HepG2 (cell line): ENCODE measurements around the gene NRL. TPM values are rescaled to one million over a fixed set of nuclear protein-coding genes. Genes with fewer than 3 reads are reported as not detected.
A peak's percentile ranks its signal among the peaks of the same experiment; 100 is the strongest.

ENCODE experiments used
- HOXA3 ChIP-seq: sonication (generic); formaldehyde crosslinking; IDR thresholded peaks from 2 replicates; pipeline ENCODE4 v1.5.0; 2020; ENCODE audit warnings: missing genetic modification reagents
- IKZF4 ChIP-seq: sonication (generic); formaldehyde crosslinking; IDR thresholded peaks from 2 replicates; pipeline ENCODE4 v1.5.1; 2020; ENCODE audit warnings: borderline replicate concordance, mild to moderate bottlenecking, low read depth, missing genetic modification reagents; ENCODE audit errors: not compliant biosample characterization
- KAT2B ChIP-seq: fragments of 150-350 bp; IDR thresholded peaks from 2 replicates; pipeline ENCODE4 v1.6.1; 2014; ENCODE audit warnings: low read depth, low read length, borderline replicate concordance
- KLF12 ChIP-seq: sonication (generic); formaldehyde crosslinking; IDR thresholded peaks from 2 replicates; pipeline ENCODE4 v1.4.0; 2020; ENCODE audit warnings: missing genetic modification reagents, borderline replicate concordance
- NCOR1 ChIP-seq: fragments of 200-600 bp; sonication (generic); IDR thresholded peaks from 2 replicates; pipeline ENCODE4 v1.7.0; 2017; ENCODE audit warnings: antibody characterized with exemption, low read length, borderline replicate concordance
- PCBP1 ChIP-seq: fragments of 200-400 bp; formaldehyde crosslinking; IDR thresholded peaks from 2 replicates; pipeline ENCODE4 v1.6.1; 2017; ENCODE audit warnings: mild to moderate bottlenecking, low read depth, low read length, borderline replicate concordance
- RFX3 ChIP-seq: IDR thresholded peaks from 2 replicates; pipeline ENCODE4 v1.6.1; 2016; ENCODE audit warnings: missing biosample characterization, missing genetic modification reagents
- SAP130 ChIP-seq: IDR thresholded peaks from 2 replicates; pipeline ENCODE4 v1.6.1; 2016; ENCODE audit warnings: low read depth
- SOX5 ChIP-seq: IDR thresholded peaks from 2 replicates; pipeline ENCODE4 v1.6.1; 2016; ENCODE audit warnings: borderline replicate concordance
- SPEN ChIP-seq: sonication (generic); formaldehyde crosslinking; IDR thresholded peaks from 2 replicates; pipeline ENCODE4 v1.5.1; 2020; ENCODE audit warnings: low read depth, mild to moderate bottlenecking, missing genetic modification reagents
- SRSF9 ChIP-seq: fragments of 200-400 bp; formaldehyde crosslinking; IDR thresholded peaks from 2 replicates; pipeline ENCODE4 v1.6.1; 2018; ENCODE audit warnings: borderline replicate concordance, mild to moderate bottlenecking, low read depth, low read length; ENCODE audit not compliant: insufficient read depth, poor library complexity, severe bottlenecking
- TCF7L2 ChIP-seq: IDR thresholded peaks from 2 replicates; pipeline ENCODE4 v1.6.1; 2011; ENCODE audit warnings: mild to moderate bottlenecking, low read depth, low read length, moderate library complexity
- TOPORS ChIP-seq: sonication (generic); formaldehyde crosslinking; IDR thresholded peaks from 2 replicates; pipeline ENCODE4 v1.8.0; 2023; ENCODE audit warnings: mild to moderate bottlenecking, missing genetic modification reagents
- XBP1 ChIP-seq: sonication (generic); formaldehyde crosslinking; IDR thresholded peaks from 2 replicates; pipeline ENCODE4 v1.5.0; 2020; ENCODE audit warnings: missing genetic modification reagents
- ZBTB7A ChIP-seq: sonication (generic); formaldehyde crosslinking; IDR thresholded peaks from 2 replicates; pipeline ENCODE4 v1.8.0; 2022; ENCODE audit warnings: mild to moderate bottlenecking, missing genetic modification reagents
- ZFP36 ChIP-seq: fragments of 150-350 bp; IDR thresholded peaks from 2 replicates; pipeline ENCODE4 v1.6.1; 2018; ENCODE audit warnings: borderline replicate concordance, low read length, low read depth; ENCODE audit not compliant: partially characterized antibody
- ZNF121 ChIP-seq: sonication (generic); formaldehyde crosslinking; IDR thresholded peaks from 2 replicates; pipeline ENCODE4 v1.5.0; 2020; ENCODE audit warnings: mild to moderate bottlenecking, missing genetic modification reagents
- ZNF138 ChIP-seq: sonication (generic); formaldehyde crosslinking; IDR thresholded peaks from 2 replicates; pipeline ENCODE4 v1.5.0; 2020; ENCODE audit warnings: mild to moderate bottlenecking, low read depth, missing genetic modification reagents
- ZNF207 ChIP-seq: fragments of 450-650 bp; IDR thresholded peaks from 2 replicates; pipeline ENCODE4 v1.6.1; 2016; ENCODE audit warnings: antibody characterized with exemption, borderline replicate concordance
- ZNF235 ChIP-seq: sonication (generic); formaldehyde crosslinking; IDR thresholded peaks from 2 replicates; pipeline ENCODE4 v1.8.1; 2023; ENCODE audit warnings: mild to moderate bottlenecking, missing genetic modification reagents, borderline replicate concordance
- ZNF260 ChIP-seq: sonication (generic); formaldehyde crosslinking; IDR thresholded peaks from 2 replicates; pipeline ENCODE4 v1.4.0; 2020; ENCODE audit warnings: missing genetic modification reagents, low read depth, mild to moderate bottlenecking, borderline replicate concordance
- ZNF282 ChIP-seq: fragments of 450-650 bp; IDR thresholded peaks from 2 replicates; pipeline ENCODE4 v1.6.1; 2018; ENCODE audit not compliant: partially characterized antibody
- ZNF343 ChIP-seq: sonication (generic); formaldehyde crosslinking; IDR thresholded peaks from 2 replicates; pipeline ENCODE4 v1.4.0; 2020; ENCODE audit warnings: mild to moderate bottlenecking, missing genetic modification reagents
- ZNF451 ChIP-seq: sonication (generic); formaldehyde crosslinking; IDR thresholded peaks from 2 replicates; pipeline ENCODE4 v1.5.0; 2020; ENCODE audit warnings: mild to moderate bottlenecking, missing genetic modification reagents
- ZNF549 ChIP-seq: sonication (generic); formaldehyde crosslinking; IDR thresholded peaks from 2 replicates; pipeline ENCODE4 v1.5.0; 2020; ENCODE audit warnings: missing genetic modification reagents
- ZNF557 ChIP-seq: sonication (generic); formaldehyde crosslinking; IDR thresholded peaks from 2 replicates; pipeline ENCODE4 v1.4.0; 2020; ENCODE audit warnings: missing genetic modification reagents
- ZNF569 ChIP-seq: sonication (generic); formaldehyde crosslinking; IDR thresholded peaks from 2 replicates; pipeline ENCODE4 v1.5.0; 2020; ENCODE audit warnings: mild to moderate bottlenecking, missing genetic modification reagents, moderate library complexity, borderline replicate concordance
- ZNF660 ChIP-seq: sonication (generic); formaldehyde crosslinking; IDR thresholded peaks from 2 replicates; pipeline ENCODE4 v1.5.1; 2020; ENCODE audit warnings: mild to moderate bottlenecking, low read depth, missing genetic modification reagents, borderline replicate concordance
- ZNF737 ChIP-seq: sonication (generic); formaldehyde crosslinking; IDR thresholded peaks from 2 replicates; pipeline ENCODE4 v1.5.0; 2020; ENCODE audit warnings: missing genetic modification reagents, mild to moderate bottlenecking, borderline replicate concordance
- ZNF773 ChIP-seq: sonication (generic); formaldehyde crosslinking; IDR thresholded peaks from 2 replicates; pipeline ENCODE4 v1.4.0; 2020; ENCODE audit warnings: missing genetic modification reagents, borderline replicate concordance
- ZNF883 ChIP-seq: sonication (generic); formaldehyde crosslinking; IDR thresholded peaks from 2 replicates; pipeline ENCODE4 v1.5.1; 2020; ENCODE audit warnings: mild to moderate bottlenecking, missing genetic modification reagents; ENCODE audit errors: not compliant biosample characterization
- polyA plus RNA-seq, 8 experiments: library from polyadenylated mRNA; depleted of rRNA in 3 of 8; stranded (reverse) in 7 of 8; unstranded in 1 of 8; fragments of >200 nt; fragmentation: Illumina TruSeq in 4 of 8; extraction: Trizol in 4 of 8; gene quantifications; 2 replicates each; pipeline versions ENCODE4 v1.2.1 to v1.2.3, GENCODE V29; 2011 to 2016; ENCODE audit warnings: low read depth in 4 of 8, missing spikeins in 1 of 8, mixed read lengths in 1 of 8; ENCODE audit not compliant: insufficient read depth in 1 of 8
- total RNA-seq, 5 experiments: library from RNA; depleted of rRNA; stranded (reverse); fragments of >200 nt; fragmentation: Illumina TruSeq; extraction: Trizol; gene quantifications; 2 replicates each; pipeline ENCODE4 v1.2.3, GENCODE V29; 2016; ENCODE audit warnings: low read depth in 1 of 5
- TF ChIP-seq, protein P1 (sequence below): sonication (generic); formaldehyde crosslinking; IDR thresholded peaks from 2 replicates; pipeline ENCODE4 v1.5.0; 2020; ENCODE audit warnings: missing genetic modification reagents

Gene NRL
- total and polyA plus RNA-seq, 2 of the 13 experiments (the other 11 are each of a cell fraction or from before 2014, with no cell fraction given): 2.5 to 4.7 TPM

DNA sequence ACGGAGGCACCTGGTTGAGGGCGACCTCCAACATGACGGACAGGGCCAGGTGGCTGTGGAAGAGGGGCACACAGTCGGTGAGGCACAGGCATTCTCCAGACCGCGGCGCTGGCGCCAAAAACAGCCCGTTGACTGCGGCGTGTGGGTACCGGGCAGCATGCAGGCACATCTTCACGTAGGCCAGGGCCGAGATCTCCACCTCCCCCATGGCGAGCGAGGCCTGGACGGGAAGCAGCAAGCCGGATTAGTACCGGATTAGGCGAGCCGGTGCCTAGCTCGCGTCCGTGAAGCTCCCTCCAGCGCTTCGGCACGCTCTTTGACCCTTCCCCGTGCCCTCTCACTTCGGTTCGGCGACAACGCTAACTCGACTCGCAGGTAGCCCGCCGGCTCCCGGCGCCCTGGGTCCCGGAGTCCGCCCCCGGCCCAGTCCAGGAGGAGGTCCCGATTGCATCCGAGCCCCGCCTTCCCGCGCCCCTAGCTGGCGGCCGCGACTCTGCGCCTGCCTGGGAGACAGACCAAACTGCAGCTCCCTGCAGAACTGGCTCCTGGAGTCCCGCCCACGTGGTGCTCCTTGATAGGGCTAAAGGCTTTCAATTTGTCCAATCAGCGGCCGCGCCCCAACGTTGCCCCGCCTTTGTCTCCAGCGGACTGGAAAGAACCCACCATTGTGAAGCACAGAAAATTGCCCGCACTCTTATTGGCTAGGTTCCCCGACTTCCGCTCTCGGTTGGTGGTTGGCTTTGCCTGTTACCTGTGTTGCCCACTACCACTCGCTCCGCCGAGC, 26.5 kb upstream of the NRL start, which contains the start of gene EMC9 (continued):
- TF ChIP-seq NCOR1 (peak; percentile 62; the same call in 1 of the 2 replicates), ZNF343 (CRISPR knock-in tag) (peak; percentile 87), ZNF660 (CRISPR knock-in tag) (peak; percentile 96; the same call in 1 of the 2 replicates), ZNF451 (CRISPR knock-in tag) (peak; percentile 74), KAT2B (no peak), RFX3 (CRISPR knock-in tag) (no peak; the same call in 1 of the 2 replicates), ZNF569 (peak; percentile 96; the same call in 1 of the 2 replicates), ZNF235 (CRISPR knock-in tag) (peak; percentile 99), ZNF549 (CRISPR knock-in tag) (no peak), TCF7L2 (no peak), TOPORS (peak; percentile 99), ZBTB7A (CRISPR knock-in tag) (no peak), SPEN (peak; percentile 92), ZFP36 (no peak), IKZF4 (CRISPR knock-in tag) (no peak), ZNF737 (no peak), ZNF207 (no peak), XBP1 (CRISPR knock-in tag) (peak; percentile 99), SOX5 (CRISPR knock-in tag) (no peak; the same call in 1 of the 2 replicates), SRSF9 (no peak), ZNF282 (no peak), ZNF773 (peak; percentile 95), PCBP1 (peak; percentile 95), ZNF121 (CRISPR knock-in tag) (no peak), KLF12 (CRISPR knock-in tag) (no peak; the same call in 1 of the 2 replicates), ZNF260 (CRISPR knock-in tag) (peak; percentile 98; the same call in 1 of the 2 replicates), ZNF557 (CRISPR knock-in tag) (peak; percentile 95), SAP130 (CRISPR knock-in tag) (peak; percentile 97), ZNF138 (CRISPR knock-in tag) (peak; percentile 97), HOXA3 (CRISPR knock-in tag) (peak; percentile 70), ZNF883 (peak; percentile 91)
- TF ChIP-seq, protein P1, sequence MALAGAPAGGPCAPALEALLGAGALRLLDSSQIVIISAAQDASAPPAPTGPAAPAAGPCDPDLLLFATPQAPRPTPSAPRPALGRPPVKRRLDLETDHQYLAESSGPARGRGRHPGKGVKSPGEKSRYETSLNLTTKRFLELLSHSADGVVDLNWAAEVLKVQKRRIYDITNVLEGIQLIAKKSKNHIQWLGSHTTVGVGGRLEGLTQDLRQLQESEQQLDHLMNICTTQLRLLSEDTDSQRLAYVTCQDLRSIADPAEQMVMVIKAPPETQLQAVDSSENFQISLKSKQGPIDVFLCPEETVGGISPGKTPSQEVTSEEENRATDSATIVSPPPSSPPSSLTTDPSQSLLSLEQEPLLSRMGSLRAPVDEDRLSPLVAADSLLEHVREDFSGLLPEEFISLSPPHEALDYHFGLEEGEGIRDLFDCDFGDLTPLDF (CRISPR knock-in tag): peak; percentile 94
